ENCODE measurements around the gene RPA3.

DNA sequence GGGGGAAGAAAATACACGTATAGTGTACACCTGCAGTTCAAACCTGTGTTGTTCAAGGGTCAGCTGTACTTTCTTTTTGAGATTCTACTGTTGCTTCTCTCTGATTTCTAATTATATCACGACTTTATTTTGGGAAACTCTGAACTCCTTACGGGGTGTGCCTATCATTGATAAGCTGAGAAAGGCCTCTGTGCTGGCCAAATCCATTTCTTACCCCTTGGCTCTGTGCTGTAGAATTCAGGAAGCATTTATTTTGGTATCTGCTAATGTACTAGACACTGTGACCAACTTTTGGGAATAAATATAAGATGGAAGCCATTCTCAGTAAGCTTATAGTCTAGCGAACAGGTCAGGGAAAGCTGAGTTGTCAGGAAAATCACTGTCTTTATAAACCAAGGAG, 26.9 kb upstream of the RPA3 start:
- no peak for TF ChIP-seq ZFX (IDR thresholded peaks at IDR 0.05)
- TF ChIP-seq, protein P1, sequence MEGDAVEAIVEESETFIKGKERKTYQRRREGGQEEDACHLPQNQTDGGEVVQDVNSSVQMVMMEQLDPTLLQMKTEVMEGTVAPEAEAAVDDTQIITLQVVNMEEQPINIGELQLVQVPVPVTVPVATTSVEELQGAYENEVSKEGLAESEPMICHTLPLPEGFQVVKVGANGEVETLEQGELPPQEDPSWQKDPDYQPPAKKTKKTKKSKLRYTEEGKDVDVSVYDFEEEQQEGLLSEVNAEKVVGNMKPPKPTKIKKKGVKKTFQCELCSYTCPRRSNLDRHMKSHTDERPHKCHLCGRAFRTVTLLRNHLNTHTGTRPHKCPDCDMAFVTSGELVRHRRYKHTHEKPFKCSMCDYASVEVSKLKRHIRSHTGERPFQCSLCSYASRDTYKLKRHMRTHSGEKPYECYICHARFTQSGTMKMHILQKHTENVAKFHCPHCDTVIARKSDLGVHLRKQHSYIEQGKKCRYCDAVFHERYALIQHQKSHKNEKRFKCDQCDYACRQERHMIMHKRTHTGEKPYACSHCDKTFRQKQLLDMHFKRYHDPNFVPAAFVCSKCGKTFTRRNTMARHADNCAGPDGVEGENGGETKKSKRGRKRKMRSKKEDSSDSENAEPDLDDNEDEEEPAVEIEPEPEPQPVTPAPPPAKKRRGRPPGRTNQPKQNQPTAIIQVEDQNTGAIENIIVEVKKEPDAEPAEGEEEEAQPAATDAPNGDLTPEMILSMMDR (conservative IDR thresholded peaks at IDR 0.05), result no peak
